ENCODE data around the gene CDS2. TPM values are rescaled to one million over a fixed set of nuclear protein-coding genes. Genes with fewer than 3 reads are reported as not detected.

The CDS2 gene
- total and polyA plus RNA-seq, 10 of the 15 experiments (the other 5 are each of a cell fraction or from before 2014, with no cell fraction given) = 11.5 to 94.7 (median 23.1) TPM

DNA sequence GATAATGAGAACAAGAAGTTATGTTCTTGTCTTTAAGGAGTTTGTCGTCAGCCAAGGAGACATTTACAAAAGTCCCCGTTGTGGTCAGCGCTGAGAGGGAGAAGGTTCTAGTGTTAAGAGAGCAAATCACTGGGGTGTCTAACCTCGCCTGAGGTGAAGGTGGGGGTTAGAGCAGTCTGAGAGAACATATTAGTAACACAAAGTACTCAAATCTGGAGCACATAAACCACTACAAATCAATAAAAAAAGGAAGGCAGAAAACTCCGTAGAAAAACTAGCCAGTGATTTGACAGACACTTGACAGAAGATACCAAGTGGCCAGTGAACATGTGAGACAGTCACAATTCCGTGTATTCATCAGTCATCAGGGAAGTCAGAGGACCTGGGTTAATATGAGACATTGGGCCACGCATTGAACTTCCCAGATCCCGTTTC lies 45.4 kb downstream of the CDS2 start (continued):
- peak; percentile 54; the same call in 1 of the 2 replicates for TF ChIP-seq NBN (IDR thresholded peaks at IDR 0.05)
- no peak for TF ChIP-seq ZNF622 (IDR thresholded peaks at IDR 0.05)
- no peak for TF ChIP-seq ZNF217 (IDR thresholded peaks at IDR 0.05)
- no peak for TF ChIP-seq SIN3A (IDR thresholded peaks at IDR 0.05; ENCODE audit: low read depth, low read length)
- no peak for TF ChIP-seq NR2C2 (IDR thresholded peaks at IDR 0.05; ENCODE audit: borderline replicate concordance, control insufficient read depth, insufficient read length, low read depth)
- TF ChIP-seq TAF1 (IDR thresholded peaks at IDR 0.05; ENCODE audit: borderline replicate concordance, low read depth, low read length) = no peak
- TF ChIP-seq TARDBP (IDR thresholded peaks at IDR 0.05; ENCODE audit: borderline replicate concordance) = no peak
- peak; percentile 26 for TF ChIP-seq MEF2B (IDR thresholded peaks at IDR 0.05; ENCODE audit: partially characterized antibody, poor library complexity, severe bottlenecking)
- peak; percentile 24; the same call in 1 of the 2 replicates for TF ChIP-seq IKZF1 (conservative IDR thresholded peaks at IDR 0.05)
- TF ChIP-seq, protein P1, sequence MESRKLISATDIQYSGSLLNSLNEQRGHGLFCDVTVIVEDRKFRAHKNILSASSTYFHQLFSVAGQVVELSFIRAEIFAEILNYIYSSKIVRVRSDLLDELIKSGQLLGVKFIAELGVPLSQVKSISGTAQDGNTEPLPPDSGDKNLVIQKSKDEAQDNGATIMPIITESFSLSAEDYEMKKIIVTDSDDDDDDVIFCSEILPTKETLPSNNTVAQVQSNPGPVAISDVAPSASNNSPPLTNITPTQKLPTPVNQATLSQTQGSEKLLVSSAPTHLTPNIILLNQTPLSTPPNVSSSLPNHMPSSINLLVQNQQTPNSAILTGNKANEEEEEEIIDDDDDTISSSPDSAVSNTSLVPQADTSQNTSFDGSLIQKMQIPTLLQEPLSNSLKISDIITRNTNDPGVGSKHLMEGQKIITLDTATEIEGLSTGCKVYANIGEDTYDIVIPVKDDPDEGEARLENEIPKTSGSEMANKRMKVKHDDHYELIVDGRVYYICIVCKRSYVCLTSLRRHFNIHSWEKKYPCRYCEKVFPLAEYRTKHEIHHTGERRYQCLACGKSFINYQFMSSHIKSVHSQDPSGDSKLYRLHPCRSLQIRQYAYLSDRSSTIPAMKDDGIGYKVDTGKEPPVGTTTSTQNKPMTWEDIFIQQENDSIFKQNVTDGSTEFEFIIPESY (IDR thresholded peaks at IDR 0.05) = no peak
- TF ChIP-seq SMC3 (IDR thresholded peaks at IDR 0.05; ENCODE audit: borderline replicate concordance, low read length) = no peak
- TF ChIP-seq, protein P2, sequence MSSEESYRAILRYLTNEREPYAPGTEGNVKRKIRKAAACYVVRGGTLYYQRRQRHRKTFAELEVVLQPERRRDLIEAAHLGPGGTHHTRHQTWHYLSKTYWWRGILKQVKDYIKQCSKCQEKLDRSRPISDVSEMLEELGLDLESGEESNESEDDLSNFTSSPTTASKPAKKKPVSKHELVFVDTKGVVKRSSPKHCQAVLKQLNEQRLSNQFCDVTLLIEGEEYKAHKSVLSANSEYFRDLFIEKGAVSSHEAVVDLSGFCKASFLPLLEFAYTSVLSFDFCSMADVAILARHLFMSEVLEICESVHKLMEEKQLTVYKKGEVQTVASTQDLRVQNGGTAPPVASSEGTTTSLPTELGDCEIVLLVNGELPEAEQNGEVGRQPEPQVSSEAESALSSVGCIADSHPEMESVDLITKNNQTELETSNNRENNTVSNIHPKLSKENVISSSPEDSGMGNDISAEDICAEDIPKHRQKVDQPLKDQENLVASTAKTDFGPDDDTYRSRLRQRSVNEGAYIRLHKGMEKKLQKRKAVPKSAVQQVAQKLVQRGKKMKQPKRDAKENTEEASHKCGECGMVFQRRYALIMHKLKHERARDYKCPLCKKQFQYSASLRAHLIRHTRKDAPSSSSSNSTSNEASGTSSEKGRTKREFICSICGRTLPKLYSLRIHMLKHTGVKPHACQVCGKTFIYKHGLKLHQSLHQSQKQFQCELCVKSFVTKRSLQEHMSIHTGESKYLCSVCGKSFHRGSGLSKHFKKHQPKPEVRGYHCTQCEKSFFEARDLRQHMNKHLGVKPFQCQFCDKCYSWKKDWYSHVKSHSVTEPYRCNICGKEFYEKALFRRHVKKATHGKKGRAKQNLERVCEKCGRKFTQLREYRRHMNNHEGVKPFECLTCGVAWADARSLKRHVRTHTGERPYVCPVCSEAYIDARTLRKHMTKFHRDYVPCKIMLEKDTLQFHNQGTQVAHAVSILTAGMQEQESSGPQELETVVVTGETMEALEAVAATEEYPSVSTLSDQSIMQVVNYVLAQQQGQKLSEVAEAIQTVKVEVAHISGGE (CRISPR knock-in tag; IDR thresholded peaks at IDR 0.05) = no peak
- TF ChIP-seq KAT2A (conservative IDR thresholded peaks at IDR 0.05; ENCODE audit: control insufficient read depth, low read depth, low read length) = no peak
- peak; percentile 52; the same call in 1 of the 2 replicates for TF ChIP-seq SPI1 (IDR thresholded peaks at IDR 0.05; ENCODE audit: borderline replicate concordance, insufficient read depth, low read depth, low read length)
- TF ChIP-seq HDAC2 (IDR thresholded peaks at IDR 0.05) = no peak
- TF ChIP-seq MTA2 (IDR thresholded peaks at IDR 0.05; ENCODE audit: low read depth) = peak; percentile 75; the same call in 1 of the 2 replicates
- TF ChIP-seq, protein P3, sequence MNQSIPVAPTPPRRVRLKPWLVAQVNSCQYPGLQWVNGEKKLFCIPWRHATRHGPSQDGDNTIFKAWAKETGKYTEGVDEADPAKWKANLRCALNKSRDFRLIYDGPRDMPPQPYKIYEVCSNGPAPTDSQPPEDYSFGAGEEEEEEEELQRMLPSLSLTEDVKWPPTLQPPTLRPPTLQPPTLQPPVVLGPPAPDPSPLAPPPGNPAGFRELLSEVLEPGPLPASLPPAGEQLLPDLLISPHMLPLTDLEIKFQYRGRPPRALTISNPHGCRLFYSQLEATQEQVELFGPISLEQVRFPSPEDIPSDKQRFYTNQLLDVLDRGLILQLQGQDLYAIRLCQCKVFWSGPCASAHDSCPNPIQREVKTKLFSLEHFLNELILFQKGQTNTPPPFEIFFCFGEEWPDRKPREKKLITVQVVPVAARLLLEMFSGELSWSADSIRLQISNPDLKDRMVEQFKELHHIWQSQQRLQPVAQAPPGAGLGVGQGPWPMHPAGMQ (IDR thresholded peaks at IDR 0.05; ENCODE audit: borderline replicate concordance) = no peak
- TF ChIP-seq, protein P4, sequence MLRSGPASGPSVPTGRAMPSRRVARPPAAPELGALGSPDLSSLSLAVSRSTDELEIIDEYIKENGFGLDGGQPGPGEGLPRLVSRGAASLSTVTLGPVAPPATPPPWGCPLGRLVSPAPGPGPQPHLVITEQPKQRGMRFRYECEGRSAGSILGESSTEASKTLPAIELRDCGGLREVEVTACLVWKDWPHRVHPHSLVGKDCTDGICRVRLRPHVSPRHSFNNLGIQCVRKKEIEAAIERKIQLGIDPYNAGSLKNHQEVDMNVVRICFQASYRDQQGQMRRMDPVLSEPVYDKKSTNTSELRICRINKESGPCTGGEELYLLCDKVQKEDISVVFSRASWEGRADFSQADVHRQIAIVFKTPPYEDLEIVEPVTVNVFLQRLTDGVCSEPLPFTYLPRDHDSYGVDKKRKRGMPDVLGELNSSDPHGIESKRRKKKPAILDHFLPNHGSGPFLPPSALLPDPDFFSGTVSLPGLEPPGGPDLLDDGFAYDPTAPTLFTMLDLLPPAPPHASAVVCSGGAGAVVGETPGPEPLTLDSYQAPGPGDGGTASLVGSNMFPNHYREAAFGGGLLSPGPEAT (IDR thresholded peaks at IDR 0.05; ENCODE audit: low read depth) = peak; percentile 71; the same call in 1 of the 2 replicates
- TF ChIP-seq, protein P5, sequence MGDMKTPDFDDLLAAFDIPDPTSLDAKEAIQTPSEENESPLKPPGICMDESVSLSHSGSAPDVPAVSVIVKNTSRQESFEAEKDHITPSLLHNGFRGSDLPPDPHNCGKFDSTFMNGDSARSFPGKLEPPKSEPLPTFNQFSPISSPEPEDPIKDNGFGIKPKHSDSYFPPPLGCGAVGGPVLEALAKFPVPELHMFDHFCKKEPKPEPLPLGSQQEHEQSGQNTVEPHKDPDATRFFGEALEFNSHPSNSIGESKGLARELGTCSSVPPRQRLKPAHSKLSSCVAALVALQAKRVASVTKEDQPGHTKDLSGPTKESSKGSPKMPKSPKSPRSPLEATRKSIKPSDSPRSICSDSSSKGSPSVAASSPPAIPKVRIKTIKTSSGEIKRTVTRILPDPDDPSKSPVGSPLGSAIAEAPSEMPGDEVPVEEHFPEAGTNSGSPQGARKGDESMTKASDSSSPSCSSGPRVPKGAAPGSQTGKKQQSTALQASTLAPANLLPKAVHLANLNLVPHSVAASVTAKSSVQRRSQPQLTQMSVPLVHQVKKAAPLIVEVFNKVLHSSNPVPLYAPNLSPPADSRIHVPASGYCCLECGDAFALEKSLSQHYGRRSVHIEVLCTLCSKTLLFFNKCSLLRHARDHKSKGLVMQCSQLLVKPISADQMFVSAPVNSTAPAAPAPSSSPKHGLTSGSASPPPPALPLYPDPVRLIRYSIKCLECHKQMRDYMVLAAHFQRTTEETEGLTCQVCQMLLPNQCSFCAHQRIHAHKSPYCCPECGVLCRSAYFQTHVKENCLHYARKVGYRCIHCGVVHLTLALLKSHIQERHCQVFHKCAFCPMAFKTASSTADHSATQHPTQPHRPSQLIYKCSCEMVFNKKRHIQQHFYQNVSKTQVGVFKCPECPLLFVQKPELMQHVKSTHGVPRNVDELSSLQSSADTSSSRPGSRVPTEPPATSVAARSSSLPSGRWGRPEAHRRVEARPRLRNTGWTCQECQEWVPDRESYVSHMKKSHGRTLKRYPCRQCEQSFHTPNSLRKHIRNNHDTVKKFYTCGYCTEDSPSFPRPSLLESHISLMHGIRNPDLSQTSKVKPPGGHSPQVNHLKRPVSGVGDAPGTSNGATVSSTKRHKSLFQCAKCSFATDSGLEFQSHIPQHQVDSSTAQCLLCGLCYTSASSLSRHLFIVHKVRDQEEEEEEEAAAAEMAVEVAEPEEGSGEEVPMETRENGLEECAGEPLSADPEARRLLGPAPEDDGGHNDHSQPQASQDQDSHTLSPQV (IDR thresholded peaks at IDR 0.05) = no peak

Data from GM12878 (cell line).